Adipose tissue (tissue), 3 donors: ENCODE measurements around the gene PSRC1. TPM values are rescaled to one million over a fixed set of nuclear protein-coding genes. Genes with fewer than 3 reads are reported as not detected.
"Not testable (repeated sequence)": the region's sequence is repeated elsewhere in the genome, so short reads cannot be mapped to it uniquely, and the experiment has no call there.

Experiments
- H3K27ac ChIP-seq: one replicate; pipeline ENCODE4 v1.5.1; 2013; ENCODE audit warnings: low read depth, low read length
- WGBS, 3 donors: extraction: QIAGEN DNeasy Blood & Tissue Kit; methylation state at CpG; one replicate each; pipeline ENCODE4 v1.1.7; 2013; 5-methylcytosine and 5-hydroxymethylcytosine counted together
- polyA plus RNA-seq, 3 donors: library from polyadenylated mRNA; stranded (reverse); fragments of 200-250 nt; gene quantifications; one replicate each; pipeline ENCODE4 v1.2.3, GENCODE V29; 2013
- donor health status: healthy with polysubstance abuse.
- donor health status: Bipolar disorder and iron deficiency.
- donor health status: healthy.

PSRC1 gene
- polyA plus RNA-seq = 1 to 10 TPM in 2 of 3 donors, under 1 TPM in 1; 0.98 to 2.9 (median 1.1) TPM

DNA sequence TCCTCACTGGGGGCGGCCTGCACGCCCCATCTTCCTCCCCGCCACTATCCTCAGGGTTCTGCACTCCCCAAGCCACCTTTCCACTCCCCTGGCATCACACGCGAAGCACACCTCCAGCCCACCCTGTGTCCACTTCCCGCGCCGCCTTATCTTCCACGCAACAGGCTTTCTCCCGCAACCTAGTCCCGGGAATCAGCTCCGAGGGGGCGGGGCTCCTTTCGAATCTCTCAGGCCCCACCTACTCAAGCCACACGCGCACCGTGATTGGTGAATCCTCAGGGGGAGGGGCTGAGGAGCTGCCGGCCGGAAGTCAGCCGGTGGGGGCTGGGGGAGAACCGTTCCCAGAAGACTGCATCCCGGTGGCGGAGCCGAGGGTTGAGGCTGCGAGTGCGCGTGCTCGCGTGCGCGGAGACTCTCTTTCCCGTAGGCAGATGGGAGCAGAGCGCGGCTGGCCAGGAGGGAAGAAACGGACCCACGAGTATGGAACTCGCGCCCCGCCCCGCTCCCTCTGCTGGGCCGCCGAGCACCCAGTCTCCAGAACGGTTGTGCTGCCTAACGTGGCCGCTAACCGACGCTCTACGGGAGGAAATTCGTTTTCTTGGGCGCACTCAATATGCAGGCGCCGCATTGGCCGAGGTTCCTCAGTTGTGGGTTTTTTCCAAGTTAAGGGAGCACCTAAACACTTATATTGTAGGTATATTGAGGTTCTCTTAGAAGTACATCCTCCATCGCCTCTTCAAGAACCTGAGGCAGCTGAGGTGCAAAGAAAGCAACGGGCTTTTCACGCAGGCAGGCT, at the start of gene PSRC1:
Gene PSRC1, minus strand, starts transcription at position 194 of the 796 bp plus-strand sequence.
- WGBS, 3 donors = 0 to 1% (median 1%) methylated on average over 55 to 56 of the region's 56 CpGs
- no peak within 1 kb of the TSS for H3K27ac ChIP-seq

DNA sequence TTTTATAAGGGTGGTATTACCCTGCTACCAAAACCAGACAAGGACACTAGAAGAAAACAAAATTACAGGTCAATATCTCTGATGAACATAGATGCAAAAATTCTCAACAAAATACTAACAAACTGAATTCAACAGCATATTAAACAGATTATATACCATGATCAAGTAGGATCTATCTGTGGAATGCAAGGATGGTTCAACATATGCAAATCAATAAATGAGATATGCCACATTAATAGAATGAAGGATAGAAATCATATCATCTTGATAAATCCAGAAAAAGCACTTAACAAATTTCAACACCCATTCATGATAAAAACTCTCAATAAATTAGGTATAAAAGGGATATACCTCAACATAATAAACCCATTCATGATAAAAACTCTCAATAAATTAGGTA, 48.2 kb upstream of the PSRC1 start:
- H3K27ac ChIP-seq = no peak overlapping the region

- WGBS, 3 donors = 82 to 90% (median 84%) methylated on average over 5 of the region's 5 CpGs
- H3K27ac ChIP-seq = no peak overlapping the region
Observed at GRCh38 chr1:109327285-109327684, 44.3 kb upstream of the PSRC1 start.

GRCh38 chr1:109322974-109323373, 40.0 kb upstream of the PSRC1 start:
- H3K27ac ChIP-seq = no peak overlapping the region
- 92 to 95% (median 94%) methylated on average over 6 of the region's 6 CpGs for WGBS, 3 donors

GRCh38 chr1:109319114-109319513, 36.2 kb upstream of the PSRC1 start:
- H3K27ac ChIP-seq = no peak overlapping the region
- 87 to 95% (median 94%) methylated on average over 3 of the region's 3 CpGs for WGBS, 3 donors

DNA sequence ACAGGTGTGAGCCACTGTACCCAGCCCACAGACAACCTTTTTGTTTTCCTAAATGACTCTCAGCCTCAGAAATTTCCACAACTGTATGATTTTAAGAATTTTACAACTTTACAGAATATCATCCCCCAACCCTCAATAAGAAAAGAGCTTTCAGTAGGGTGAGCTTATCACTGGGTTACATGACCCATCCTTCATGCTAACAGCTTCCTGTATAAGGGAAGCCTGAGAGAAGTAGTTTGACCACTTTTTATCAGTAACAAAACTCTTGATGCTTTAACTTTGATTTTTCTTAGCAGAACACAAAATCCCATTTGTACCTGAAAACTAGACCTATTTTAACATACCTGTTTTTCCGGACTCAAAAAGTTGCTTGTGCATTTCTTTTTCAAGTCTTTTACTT, 33.6 kb upstream of the PSRC1 start:
- 90 to 98% (median 91%) methylated on average over 1 of the region's 1 CpG for WGBS, 3 donors
- no peak overlapping the region for H3K27ac ChIP-seq

- no peak overlapping the region for H3K27ac ChIP-seq
- 90 to 95% (median 90%) methylated on average over 4 of the region's 4 CpGs for WGBS, 3 donors
Observed at GRCh38 chr1:109315288-109315687, 32.3 kb upstream of the PSRC1 start.

- WGBS, 3 donors = 95 to 100% (median 97%) methylated on average over 1 of the region's 1 CpG
- H3K27ac ChIP-seq = no peak overlapping the region
Observed at GRCh38 chr1:109314795-109315194, 31.9 kb upstream of the PSRC1 start.

DNA sequence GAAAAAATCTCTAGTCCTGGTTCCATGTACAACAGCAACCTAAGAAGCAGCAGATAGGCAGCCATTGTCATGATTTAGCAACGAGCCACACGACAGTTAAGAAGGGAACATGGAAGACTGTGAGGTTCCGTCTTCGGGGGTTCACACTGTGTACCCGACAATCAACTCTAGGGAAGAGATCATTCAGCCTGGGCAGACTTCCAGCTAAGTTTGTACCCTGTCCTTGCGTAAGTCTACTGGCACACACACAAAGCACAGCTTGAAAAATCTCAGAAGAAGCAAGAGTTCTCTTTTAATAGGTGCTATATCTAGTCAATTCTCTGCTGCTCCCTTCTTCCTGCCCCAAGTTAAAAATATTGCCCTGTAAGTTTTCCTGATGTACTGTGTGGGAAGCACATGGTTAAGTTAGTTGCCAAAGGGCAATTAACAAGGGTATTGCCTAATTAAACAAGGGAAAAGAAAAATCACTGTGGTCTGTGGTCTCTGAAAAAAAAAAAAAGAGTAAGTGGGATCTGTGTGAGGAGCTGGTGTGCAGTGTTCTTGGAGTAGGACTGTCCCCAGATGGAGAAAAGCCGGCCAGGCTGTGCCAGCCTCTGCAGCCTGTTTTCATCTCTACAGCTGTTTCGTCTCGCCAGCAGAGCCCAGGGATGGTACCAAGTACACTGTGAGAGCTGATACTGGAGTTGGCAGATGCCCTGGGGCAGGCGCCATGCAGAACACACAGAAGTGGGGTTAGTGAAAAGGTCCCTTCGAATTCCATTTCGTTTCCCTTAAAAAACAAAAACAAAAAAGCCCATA, 30.2 kb upstream of the PSRC1 start:
- no peak overlapping the region for H3K27ac ChIP-seq
- WGBS, 3 donors = 72 to 83% (median 77%) methylated on average over 12 of the region's 12 CpGs

DNA sequence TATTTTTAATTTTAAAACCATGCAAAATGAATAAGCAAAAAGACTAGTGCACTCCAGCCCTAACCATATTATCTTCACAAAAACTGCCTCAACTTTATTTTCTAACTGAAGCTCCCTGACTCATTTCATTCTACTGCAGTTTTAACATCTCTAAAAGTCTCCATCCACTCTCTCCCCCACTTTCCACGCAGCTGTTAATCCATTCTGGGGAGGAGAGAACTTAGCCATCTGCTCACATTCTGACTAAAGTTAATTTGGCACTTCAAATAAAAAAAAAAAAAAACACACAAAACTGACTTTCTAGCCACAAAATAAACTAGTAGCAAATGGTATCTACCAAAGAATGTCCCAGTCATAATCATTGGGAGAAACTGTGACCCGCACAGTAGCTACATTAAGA, 29.3 kb upstream of the PSRC1 start:
- H3K27ac ChIP-seq = no peak overlapping the region
- 84 to 92% (median 90%) methylated on average over 2 of the region's 2 CpGs for WGBS, 3 donors

DNA sequence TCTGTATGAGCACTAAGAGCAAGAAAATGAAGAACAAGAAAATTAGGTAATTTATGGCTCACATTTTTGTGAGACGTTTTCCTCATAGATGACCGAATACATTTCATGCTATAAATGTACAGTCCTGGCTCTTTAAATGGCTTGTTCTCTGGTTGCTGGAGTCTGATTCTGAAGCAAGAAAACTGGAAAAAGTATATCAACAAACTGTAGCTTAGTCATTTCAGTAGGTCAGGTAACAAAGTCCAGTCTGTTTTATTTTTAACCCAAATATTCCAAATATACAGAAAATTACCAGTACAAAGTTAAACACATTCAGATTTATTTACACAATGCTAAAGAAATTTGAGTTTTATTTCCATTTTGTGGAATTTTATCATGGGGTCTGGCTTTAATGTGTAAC, 26.4 kb upstream of the PSRC1 start:
- no peak overlapping the region for H3K27ac ChIP-seq

GRCh38 chr1:109307274-109308021, 24.5 kb upstream of the PSRC1 start:
- H3K27ac ChIP-seq = no peak overlapping the region
- 45 to 61% (median 59%) methylated on average over 14 of the region's 14 CpGs for WGBS, 3 donors

More for the DNA sequence above, 26.4 kb upstream of the PSRC1 start:
- 52 to 78% (median 67%) methylated on average over 2 of the region's 2 CpGs for WGBS, 3 donors

DNA sequence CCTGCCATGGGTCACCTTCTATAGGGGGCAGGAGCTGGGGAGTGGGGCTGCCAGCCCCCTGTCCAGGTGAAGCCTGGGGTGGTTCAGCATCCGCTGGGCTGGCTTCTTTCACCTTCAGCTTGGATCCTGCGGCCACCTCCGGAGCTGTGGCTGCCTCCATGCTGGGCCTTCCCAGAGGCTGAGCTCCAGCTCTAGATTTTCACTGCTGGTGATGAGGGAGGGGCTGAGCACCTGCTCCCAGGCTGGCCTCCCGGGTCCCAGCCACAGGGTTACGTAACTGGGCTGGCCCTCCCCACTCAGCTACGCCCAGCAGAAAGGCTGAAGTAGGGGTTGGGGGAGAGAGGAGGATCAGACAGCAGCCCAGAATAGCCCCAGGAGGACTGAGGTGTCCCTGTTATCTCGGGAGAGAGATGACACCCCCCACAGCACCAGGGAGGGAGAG, 23.9 kb upstream of the PSRC1 start, which contains the start of gene MYBPHL:
Gene MYBPHL, minus strand, starts transcription at position 180 of the 442 bp plus-strand sequence. Its CDS starts 20 bp downstream, at position 160.
- no peak within 1 kb of the TSS for H3K27ac ChIP-seq
- WGBS, 3 donors = 60 to 73% (median 66%) methylated on average over 7 of the region's 7 CpGs

DNA sequence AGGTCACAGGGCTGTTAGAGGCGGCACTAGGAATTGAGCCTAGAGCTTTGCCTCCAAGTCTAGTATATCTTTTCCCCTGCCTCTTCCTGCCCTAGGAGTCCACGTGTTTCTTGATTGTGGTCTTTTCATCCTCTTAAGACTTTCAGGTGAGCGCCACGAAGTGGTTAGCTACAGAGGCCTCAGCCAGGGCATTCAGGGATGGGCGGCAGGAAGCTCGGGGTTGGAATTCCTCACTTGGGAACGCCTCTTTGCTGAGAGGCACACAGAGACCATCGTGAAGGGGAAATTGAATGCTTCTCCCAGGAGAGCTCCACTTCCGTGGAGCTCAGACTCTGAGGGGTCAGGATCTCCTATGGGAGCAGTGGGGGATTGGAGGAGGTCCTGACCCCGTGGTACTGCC, 23.0 kb upstream of the PSRC1 start:
- WGBS, 3 donors = 47 to 70% (median 62%) methylated on average over 10 of the region's 10 CpGs
- not testable (repeated sequence) for H3K27ac ChIP-seq

DNA sequence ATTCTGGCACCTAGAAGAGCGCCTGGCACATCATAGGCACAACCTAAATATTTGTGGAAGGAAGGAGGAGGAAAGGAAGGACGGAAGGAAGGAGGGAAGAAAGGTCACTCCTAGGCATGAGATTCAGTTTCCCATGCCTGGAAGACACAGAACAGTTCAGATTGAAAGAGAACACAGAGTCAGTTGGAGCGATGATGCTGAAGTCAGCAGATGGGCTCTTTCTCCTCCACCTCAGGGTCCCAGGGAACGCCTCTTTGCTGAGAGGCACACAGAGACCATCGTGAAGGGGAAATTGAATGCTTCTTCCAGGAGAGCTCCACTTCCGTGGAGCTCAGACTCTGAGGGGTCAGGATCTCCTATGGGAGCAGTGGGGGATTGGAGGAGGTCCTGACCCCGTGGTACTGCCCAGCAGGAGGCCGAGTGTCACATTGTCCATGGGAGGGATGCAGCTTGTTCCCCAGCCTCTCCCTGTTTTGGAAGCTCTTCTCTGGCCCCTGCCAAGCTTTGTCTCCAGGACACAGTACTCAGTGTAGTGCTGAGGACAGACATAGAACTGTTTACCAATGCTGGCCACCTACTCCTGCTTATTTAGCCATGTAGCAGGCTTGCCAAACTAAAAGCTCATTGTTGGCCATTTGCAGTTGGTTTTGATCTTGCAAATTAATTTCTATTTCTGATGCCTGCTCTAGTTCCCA, 21.4 kb upstream of the PSRC1 start:
- 56 to 65% (median 58%) methylated on average over 7 to 8 of the region's 8 CpGs for WGBS, 3 donors
- H3K27ac ChIP-seq = no peak overlapping the region

- WGBS, 3 donors = 72 to 86% (median 80%) methylated on average over 5 of the region's 5 CpGs
Observed at GRCh38 chr1:109301874-109302273, 18.9 kb upstream of the PSRC1 start.

DNA sequence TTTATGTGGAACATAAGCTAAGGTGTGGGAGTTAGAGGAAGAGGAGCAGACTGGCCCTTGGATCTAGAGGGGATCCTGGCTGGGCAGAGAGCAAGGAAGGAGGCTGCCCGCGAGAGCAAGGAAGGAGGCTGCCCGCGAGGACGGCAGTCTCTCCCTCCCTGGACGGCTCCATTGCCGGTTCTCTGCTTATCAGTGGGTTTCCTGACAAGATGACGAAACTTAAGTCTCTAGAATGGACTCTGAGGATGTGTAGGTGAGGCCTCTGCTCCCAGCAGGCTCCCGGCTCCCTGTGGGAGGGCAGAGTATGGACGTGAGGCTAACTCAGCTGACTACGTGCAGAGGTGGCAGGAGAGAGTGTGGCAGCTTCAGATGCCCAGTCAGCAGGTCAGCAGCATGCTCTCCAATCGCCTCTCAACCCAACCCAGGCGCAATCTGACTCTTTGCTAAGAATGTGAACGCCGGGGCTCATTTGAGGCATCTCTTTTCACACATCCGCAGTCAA, 17.8 kb upstream of the PSRC1 start:
- H3K27ac ChIP-seq = no peak overlapping the region
- 68 to 83% (median 73%) methylated on average over 16 of the region's 16 CpGs for WGBS, 3 donors

More at GRCh38 chr1:109301874-109302273, 18.9 kb upstream of the PSRC1 start:
- H3K27ac ChIP-seq = no peak overlapping the region
